Measurements from ENCODE around the gene RAB3IL1. TPM values are rescaled to one million over a fixed set of nuclear protein-coding genes. Genes with fewer than 3 reads are reported as not detected.
A peak's percentile ranks its signal among the peaks of the same experiment; 100 is the strongest.

RAB3IL1 gene
- total and polyA plus RNA-seq, 3 donors from 2014 or later = 57.7 to 88.2 (median 65.8) TPM

DNA sequence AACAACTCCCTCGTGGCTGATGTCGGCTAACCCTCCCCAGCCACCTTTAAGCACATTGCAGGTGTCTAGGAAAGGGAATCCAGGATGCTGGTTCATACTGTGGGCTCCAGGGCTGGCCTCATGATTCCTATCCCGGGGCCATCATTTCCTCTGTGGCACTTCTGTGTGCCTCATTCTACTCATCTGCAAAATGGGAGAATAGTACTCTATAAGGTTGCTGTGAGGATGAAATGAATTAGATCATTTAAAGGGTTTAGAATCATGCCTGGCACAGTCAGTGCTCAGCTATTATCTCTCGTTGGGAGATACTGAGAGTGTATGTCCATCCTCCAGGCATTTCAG lies 21.7 kb downstream of the RAB3IL1 start:
- no peaks in the 10 kb centered on the region for H3K9me3 ChIP-seq
- TF ChIP-seq, protein P1, sequence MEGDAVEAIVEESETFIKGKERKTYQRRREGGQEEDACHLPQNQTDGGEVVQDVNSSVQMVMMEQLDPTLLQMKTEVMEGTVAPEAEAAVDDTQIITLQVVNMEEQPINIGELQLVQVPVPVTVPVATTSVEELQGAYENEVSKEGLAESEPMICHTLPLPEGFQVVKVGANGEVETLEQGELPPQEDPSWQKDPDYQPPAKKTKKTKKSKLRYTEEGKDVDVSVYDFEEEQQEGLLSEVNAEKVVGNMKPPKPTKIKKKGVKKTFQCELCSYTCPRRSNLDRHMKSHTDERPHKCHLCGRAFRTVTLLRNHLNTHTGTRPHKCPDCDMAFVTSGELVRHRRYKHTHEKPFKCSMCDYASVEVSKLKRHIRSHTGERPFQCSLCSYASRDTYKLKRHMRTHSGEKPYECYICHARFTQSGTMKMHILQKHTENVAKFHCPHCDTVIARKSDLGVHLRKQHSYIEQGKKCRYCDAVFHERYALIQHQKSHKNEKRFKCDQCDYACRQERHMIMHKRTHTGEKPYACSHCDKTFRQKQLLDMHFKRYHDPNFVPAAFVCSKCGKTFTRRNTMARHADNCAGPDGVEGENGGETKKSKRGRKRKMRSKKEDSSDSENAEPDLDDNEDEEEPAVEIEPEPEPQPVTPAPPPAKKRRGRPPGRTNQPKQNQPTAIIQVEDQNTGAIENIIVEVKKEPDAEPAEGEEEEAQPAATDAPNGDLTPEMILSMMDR (IDR thresholded peaks at IDR 0.05) = no peak
- TF ChIP-seq POLR2A (IDR thresholded peaks at IDR 0.05) = no peak
- H3K4me1 ChIP-seq = peaks cover 29% of the 10 kb centered on the region
- no peak overlapping the region for H3K27ac ChIP-seq
- H3K36me3 ChIP-seq (ENCODE audit: low read depth, missing control alignments) = no peaks in the 10 kb centered on the region
- no peaks in the 10 kb centered on the region for H3K27me3 ChIP-seq
- WGBS, 2 donors = 63 to 70% methylated on average over 4 of the region's 4 CpGs
- intact Hi-C loops (cut with DNase I; ENCODE audit: low total_unique reads) = no loop called here
- no peak overlapping the region for H3K4me3 ChIP-seq
- no peak for DNase-seq

DNA sequence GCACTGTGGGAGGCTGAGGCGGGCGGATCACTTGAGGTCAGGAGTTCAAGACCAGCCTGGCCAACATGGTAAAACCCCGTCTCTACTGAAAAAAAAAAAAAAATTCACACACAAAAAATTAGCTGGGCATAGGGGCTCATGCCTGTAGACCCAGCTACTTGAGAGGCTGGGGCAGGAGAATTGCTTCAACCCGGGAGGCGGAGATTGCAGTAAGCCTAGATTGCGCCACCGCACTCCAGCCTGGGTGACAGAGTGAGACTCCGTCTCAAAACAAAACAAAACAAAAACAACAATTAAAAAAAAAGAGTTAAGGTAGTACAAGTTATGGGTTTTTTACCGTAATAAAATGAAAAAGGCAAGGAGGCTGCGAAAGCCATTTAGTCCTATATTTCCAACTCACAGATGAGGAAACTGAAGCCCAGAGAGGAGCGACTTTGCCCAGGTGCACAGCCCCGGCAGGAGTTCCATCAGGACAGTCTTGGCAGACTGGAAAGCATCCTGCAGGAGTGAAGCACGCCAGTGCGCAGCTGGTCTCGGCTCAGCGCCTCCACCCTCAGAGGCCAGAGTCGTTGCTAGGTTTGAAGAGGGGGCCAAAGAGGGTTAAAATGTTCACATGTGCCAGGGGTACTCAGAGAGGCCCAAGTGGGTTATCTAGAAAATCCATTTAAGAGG lies 22.2 kb downstream of the RAB3IL1 start:
- H3K9me3 ChIP-seq = no peaks in the 10 kb centered on the region
- no peak for DNase-seq
- no peak for TF ChIP-seq POLR2A (IDR thresholded peaks at IDR 0.05)
- TF ChIP-seq, protein P1 (IDR thresholded peaks at IDR 0.05) = no peak
- WGBS, 2 donors = 79 to 84% methylated on average over 17 of the region's 17 CpGs
- H3K36me3 ChIP-seq (ENCODE audit: low read depth, missing control alignments) = no peaks in the 10 kb centered on the region
- no peaks in the 10 kb centered on the region for H3K27me3 ChIP-seq
- intact Hi-C loops (cut with DNase I; ENCODE audit: low total_unique reads) = no loop called here
- H3K27ac ChIP-seq = no peak overlapping the region
- H3K4me3 ChIP-seq = no peak overlapping the region
- H3K4me1 ChIP-seq = peaks cover 34% of the 10 kb centered on the region

DNA sequence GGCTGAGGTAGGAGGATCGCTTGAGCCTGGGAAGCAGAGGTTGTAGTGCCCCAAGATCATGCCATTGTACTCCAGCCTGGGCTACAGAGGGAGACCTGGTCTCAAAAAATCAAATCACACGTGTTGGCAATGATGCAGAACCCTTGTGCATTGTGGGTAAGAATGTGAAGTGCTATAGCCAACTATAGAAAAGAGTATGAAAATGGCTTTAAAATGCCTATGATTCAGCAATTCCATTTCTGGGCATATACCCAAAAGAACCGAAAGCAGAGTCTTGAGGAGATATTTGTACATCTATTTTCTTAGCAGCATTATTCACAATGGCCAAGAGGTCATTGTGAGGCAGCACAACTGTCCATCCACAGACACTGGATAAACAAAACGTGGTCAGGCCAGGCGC lies 23.4 kb downstream of the RAB3IL1 start:
- Histone ChIP-seq H3K36me3 (ENCODE audit: low read depth, missing control alignments) (no peaks in the 10 kb centered on the region), H3K27me3 (no peaks in the 10 kb centered on the region), H3K9me3 (no peaks in the 10 kb centered on the region), H3K4me3 (no peak overlapping the region), H3K27ac (no peak overlapping the region), H3K4me1 (peaks cover 28% of the 10 kb centered on the region)
- TF ChIP-seq, protein P1 (IDR thresholded peaks at IDR 0.05) = no peak
- TF ChIP-seq POLR2A (IDR thresholded peaks at IDR 0.05) = no peak
- DNase-seq = no peak
- 61 to 62% methylated on average over 5 of the region's 5 CpGs for WGBS, 2 donors
- intact Hi-C loops (cut with DNase I; ENCODE audit: low total_unique reads) = loop anchor here (5.0 kb wide), 1 partner anchor 208 kb away; no protein-coding TSS in a partner anchor

DNA sequence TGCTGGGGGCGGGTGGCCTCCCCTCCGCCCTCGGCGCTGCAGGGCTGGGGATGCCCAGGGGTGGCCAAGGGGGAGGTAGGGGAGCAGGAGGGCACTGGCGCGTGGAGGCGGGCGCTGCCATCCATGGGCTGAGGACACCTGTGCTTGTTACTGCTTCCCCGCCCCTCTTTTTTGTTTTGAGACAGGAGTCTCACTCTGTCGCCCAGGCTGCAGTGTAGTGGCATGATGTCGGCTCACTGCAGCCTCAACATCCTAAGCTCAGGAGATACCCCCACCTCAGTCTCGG lies 25.3 kb downstream of the RAB3IL1 start:
- Histone ChIP-seq H3K9me3 (no peaks in the 10 kb centered on the region), H3K27me3 (no peaks in the 10 kb centered on the region), H3K36me3 (ENCODE audit: low read depth, missing control alignments) (no peaks in the 10 kb centered on the region), H3K4me3 (peak overlapping the region; percentile 46 to 79), H3K4me1 (peaks cover 13% of the 10 kb centered on the region), H3K27ac (peak overlapping the region; percentile 33 to 80)
- DNase-seq = no peak
- intact Hi-C loops (cut with DNase I; ENCODE audit: low total_unique reads) = loop anchor here (5.0 kb wide), 1 partner anchor 210 kb away; no protein-coding TSS in a partner anchor
- 29 to 48% methylated on average over 4 to 10 of the region's 12 CpGs for WGBS, 2 donors
- TF ChIP-seq, protein P1 (IDR thresholded peaks at IDR 0.05) = no peak
- no peak for TF ChIP-seq POLR2A (IDR thresholded peaks at IDR 0.05)
